Subcutaneous adipose tissue (tissue), 4 donors: ENCODE measurements around the gene TNS3. TPM values are rescaled to one million over a fixed set of nuclear protein-coding genes. Genes with fewer than 3 reads are reported as not detected.

ENCODE experiments used
- total RNA-seq, 4 donors: library from RNA; depleted of rRNA; stranded (reverse); fragments of >200 nt; gene quantifications; one replicate each; pipeline ENCODE4 v1.1.0, GENCODE V29; 2016
- TF ChIP-seq, protein P1 (sequence below): fragments of 450-650 bp; IDR thresholded peaks from one replicate; pipeline ENCODE4 v1.5.1; 2016; ENCODE audit warnings: low read depth, mild to moderate bottlenecking, control low read depth, antibody characterized with exemption, moderate library complexity

TNS3 gene
- total RNA-seq, 4 donors from 2014 or later = 104 to 137 (median 110) TPM

GRCh38 chr7:47281161-47281560 lies 300.8 kb downstream of the TNS3 start:
- TF ChIP-seq, protein P1, sequence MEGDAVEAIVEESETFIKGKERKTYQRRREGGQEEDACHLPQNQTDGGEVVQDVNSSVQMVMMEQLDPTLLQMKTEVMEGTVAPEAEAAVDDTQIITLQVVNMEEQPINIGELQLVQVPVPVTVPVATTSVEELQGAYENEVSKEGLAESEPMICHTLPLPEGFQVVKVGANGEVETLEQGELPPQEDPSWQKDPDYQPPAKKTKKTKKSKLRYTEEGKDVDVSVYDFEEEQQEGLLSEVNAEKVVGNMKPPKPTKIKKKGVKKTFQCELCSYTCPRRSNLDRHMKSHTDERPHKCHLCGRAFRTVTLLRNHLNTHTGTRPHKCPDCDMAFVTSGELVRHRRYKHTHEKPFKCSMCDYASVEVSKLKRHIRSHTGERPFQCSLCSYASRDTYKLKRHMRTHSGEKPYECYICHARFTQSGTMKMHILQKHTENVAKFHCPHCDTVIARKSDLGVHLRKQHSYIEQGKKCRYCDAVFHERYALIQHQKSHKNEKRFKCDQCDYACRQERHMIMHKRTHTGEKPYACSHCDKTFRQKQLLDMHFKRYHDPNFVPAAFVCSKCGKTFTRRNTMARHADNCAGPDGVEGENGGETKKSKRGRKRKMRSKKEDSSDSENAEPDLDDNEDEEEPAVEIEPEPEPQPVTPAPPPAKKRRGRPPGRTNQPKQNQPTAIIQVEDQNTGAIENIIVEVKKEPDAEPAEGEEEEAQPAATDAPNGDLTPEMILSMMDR = no peak

DNA sequence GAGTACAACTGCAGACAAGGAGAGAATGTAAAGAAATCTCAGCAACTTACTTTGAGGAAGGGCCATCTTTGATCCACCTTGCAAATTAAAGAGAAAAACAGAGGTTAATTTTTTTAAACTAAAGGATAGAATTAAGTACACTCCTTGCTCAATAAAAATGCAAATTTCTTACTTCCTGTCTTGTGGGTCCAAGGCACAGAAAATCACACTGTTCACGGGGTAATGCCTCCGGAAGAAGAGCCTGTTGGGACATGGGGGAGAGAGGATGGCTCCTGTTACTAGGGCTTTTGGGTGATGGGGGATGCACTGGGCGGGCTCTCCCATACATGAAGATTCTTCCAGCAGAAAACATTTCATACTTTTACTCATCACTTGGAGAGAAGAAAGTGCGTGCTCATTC lies 301.8 kb downstream of the TNS3 start:
- TF ChIP-seq, protein P1 = no peak

GRCh38 chr7:47278043-47278442 lies 303.9 kb downstream of the TNS3 start:
- TF ChIP-seq, protein P1 = no peak

DNA sequence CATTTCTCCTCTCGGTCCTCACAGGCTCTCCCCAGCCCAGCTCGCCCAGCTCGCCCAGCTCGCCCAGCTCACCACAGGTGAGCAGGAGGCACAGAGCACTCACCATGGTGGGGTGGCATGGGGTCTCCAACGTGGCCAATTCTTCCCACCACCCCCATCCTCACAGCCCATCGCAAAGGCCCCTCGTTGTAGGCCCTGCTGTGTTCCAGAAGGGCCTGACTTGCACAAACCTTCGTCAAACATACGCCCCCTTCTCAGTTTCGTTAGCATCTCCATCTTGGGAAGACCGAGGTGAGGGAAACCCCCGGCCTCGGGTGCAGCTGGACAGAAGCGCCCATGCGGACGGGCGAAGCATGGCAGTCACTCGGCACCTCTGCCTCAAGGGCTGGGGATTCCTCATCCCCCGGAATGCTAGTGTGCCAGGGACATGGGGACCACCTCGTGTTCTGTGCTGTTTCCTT lies 304.6 kb downstream of the TNS3 start:
- TF ChIP-seq, protein P1 = no peak

DNA sequence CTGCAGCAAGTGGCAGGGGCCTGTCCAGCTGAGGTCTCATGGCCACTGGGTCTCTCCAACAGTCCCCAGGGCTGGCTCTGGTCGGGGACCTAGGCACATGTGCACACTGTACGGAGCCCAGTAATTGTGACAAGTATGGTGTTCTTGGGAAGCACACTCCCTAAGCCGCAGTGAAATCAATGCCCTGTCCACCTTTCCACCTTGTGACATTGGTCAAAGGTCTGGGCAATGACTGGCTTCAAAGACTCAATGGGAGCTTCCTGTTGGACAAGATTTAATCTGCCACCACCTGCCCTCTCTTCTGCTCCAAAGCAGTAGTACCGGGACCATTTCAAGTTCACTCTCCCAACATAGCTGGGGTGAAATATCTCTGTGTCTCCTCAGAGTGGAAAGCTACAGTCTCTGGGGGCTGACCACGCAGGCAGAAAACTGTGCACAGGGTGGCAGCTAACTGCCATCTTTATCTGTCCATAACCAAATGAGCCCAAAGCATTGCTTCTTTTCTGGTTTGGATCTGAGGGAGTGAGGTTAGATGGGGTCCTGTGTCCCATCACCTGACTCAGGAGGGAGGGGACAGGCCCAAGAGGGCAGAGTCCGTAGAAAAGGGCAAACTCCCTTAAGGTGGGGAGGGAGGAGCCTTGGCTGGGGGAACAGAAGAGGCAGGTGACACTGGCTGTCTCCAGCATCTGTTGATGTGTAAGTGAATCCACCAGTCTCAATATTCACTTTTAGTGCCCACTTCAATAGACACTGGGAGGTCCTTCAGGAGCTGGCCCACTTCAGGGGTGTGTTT lies 307.7 kb downstream of the TNS3 start:
- TF ChIP-seq, protein P1 = no peak

DNA sequence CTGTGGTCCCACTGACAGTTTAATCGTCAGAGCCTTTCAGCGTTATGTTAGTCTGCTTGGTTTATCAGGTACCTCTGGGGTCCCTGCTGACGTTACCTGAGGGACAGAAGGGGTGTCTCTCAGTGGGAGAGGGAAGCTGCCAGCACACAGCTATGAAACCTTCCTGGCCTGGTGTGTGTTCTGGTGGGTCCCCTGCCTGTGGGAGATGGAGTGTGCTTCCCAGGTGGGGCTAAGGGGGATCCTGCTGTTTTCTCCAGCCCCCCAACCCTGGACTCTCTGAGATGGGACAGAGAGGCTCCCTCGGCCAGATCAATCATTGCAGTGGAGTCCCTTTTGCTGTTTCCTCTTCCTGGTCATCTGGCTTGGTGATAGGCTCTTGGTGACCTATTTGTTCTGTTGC lies 308.8 kb downstream of the TNS3 start:
- TF ChIP-seq, protein P1 = no peak

GRCh38 chr7:47271749-47272148 lies 310.2 kb downstream of the TNS3 start:
- TF ChIP-seq, protein P1 = no peak
